ENCODE measurements around the gene LARGE2. TPM values are rescaled to one million over a fixed set of nuclear protein-coding genes. Genes with fewer than 3 reads are reported as not detected.

Gene LARGE2
- total RNA-seq, 1 experiment from 2014 or later = 67.6 TPM

GRCh38 chr11:45920531-45921477 is 1.7 kb upstream of the LARGE2 start:
- no peaks in the 10 kb centered on the region for H3K9me2 ChIP-seq (ENCODE audit: insufficient read depth)
- no peaks in the 10 kb centered on the region for H4K20me1 ChIP-seq (ENCODE audit: insufficient read depth)
- intact Hi-C loops (cut with micrococcal nuclease) = no loop called here
- peaks cover 27% of the 10 kb centered on the region for H3K79me2 ChIP-seq (ENCODE audit: insufficient read depth, low read length)
- BruUV-seq (replicated peaks) = no TSS peak
- H3K27ac ChIP-seq (ENCODE audit: low read depth, low read length) = peak overlapping the region; percentile 88; the same call in 1 of the 2 replicates
- RAD21 ChIA-PET (ENCODE audit: low non-redundant PET in 1 of 2, low total read pairs in 2 of 2, uncharacterized antibody in 2 of 2, unreplicated experiment in 2 of 2) = no interaction called here
- H3K4me2 ChIP-seq (ENCODE audit: low read length) = 0 out of 2 replicates have a peak overlapping the region, but pooled peaks have one; percentile 95
- POLR2A ChIA-PET = no interaction called here
- peaks cover 17 to 31% of the 10 kb centered on the region in 2 experiments for H3K4me1 ChIP-seq (ENCODE audit: control insufficient read depth in 1 of 2, insufficient read depth in 2 of 2, low read length in 2 of 2)
- no peaks in the 10 kb centered on the region for H3K9me3 ChIP-seq (ENCODE audit: control insufficient read depth in 1 of 2, insufficient read depth in 1 of 2, low read depth in 1 of 2, low read length in 2 of 2)
- no peak overlapping the region for H3K4me3 ChIP-seq (replicated peaks in 1 of 2; ENCODE audit: low read depth in 1 of 2, low read length in 2 of 2)
- DNase-seq (ENCODE audit: low read depth, low spot score) (no peak), ATAC-seq (no peak)
- CTCF ChIA-PET = no interaction called here
- no peak for TF ChIP-seq EZH2phosphoT487 (IDR thresholded peaks at IDR 0.05; ENCODE audit: borderline replicate concordance)
- no peak for TF ChIP-seq POLR2AphosphoS5 (IDR thresholded peaks at IDR 0.05; ENCODE audit: low read depth, low read length)
- no peak for TF ChIP-seq TCF7L2 (IDR thresholded peaks at IDR 0.05; ENCODE audit: borderline replicate concordance, extremely low read depth, insufficient read depth, insufficient read length)
- no peak for TF ChIP-seq YY1 (IDR thresholded peaks at IDR 0.05; ENCODE audit: extremely low read depth, insufficient replicate concordance, low read depth, low read length)
- TF ChIP-seq FOSL1 (IDR thresholded peaks at IDR 0.05; ENCODE audit: low read depth) = no peak
- TF ChIP-seq EZH2 (IDR thresholded peaks at IDR 0.05) = no peak
- no peak for TF ChIP-seq SP1 (IDR thresholded peaks at IDR 0.05; ENCODE audit: low read depth)
- no peak for TF ChIP-seq JUND (IDR thresholded peaks at IDR 0.05)
- TF ChIP-seq SRF (IDR thresholded peaks at IDR 0.05; ENCODE audit: low read depth) = no peak
- no peak for TF ChIP-seq ZNF274 (IDR thresholded peaks at IDR 0.05; ENCODE audit: low read depth, low read length)
- TF ChIP-seq ELF1 (IDR thresholded peaks at IDR 0.05; ENCODE audit: borderline replicate concordance, low read depth) = no peak
- peaks cover 0 to 13% of the 10 kb centered on the region in 2 experiments; a peak in 3 of 4 replicates for H3K36me3 ChIP-seq (ENCODE audit: control insufficient read depth in 1 of 2, insufficient read depth in 2 of 2, low read length in 2 of 2)
- no peaks in the 10 kb centered on the region for H3K27me3 ChIP-seq (ENCODE audit: insufficient read depth, low read length)
- H3K9ac ChIP-seq (ENCODE audit: low read length) = no peak overlapping the region
- no peak overlapping the region for H2AFZ ChIP-seq (ENCODE audit: low read depth, low read length, poor library complexity, severe bottlenecking)

Data from HCT116 (cell line).